ENCODE results near the gene RABEP2. TPM values are rescaled to one million over a fixed set of nuclear protein-coding genes. Genes with fewer than 3 reads are reported as not detected.
A peak's percentile ranks its signal among the peaks of the same experiment; 100 is the strongest.

RABEP2 gene
- total RNA-seq, 1 experiment from 2014 or later: 40.2 TPM

DNA sequence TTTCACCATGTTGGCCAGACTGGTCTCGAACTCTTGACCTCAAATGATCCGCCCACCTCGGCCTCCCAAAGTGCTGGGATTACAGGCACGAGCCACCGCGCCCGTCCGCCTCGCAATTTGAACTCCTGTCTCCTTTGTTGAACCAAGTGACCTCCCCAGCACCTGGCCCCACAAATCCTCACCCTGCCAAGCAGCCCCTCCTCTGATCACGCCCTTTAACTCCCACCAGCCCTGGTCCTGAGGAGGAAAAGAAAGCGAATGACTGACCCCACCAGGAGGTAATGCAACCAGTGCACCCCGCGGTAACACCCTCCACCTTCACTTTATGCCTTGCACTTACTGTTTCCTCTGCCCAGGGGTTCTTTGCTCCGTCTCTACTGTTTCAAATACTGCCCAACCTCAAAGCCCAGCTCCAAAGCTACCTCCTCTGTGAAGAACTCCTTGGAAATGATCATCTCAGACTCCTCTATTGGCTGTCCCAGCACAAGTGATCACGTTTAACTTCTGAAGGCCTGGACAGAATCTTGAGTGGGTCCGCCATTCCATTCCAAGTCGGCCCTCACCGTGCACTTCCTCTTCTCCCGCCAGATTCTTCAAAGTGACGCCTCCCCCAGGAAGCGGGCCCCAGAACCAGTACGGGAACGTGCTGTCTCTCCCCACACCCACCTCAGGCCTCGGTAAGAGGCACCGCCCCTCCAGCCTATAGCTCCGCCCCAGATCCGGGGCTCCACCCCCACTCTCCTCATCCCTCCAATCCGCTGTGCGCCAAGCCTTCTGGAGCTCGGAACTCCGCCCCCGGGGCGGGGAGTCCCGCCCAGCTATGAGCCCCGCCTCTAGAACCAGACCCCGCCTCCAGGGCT is 11.1 kb upstream of the RABEP2 start:
- Histone ChIP-seq H3F3A (ENCODE audit: low read length, unreplicated experiment) (no peaks in the 10 kb centered on the region), H3K27me3 (ENCODE audit: low read length) (no peaks in the 10 kb centered on the region), H3K9ac (ENCODE audit: low read length) (no peak overlapping the region), H3K4me3 (ENCODE audit: low read length) (no peak overlapping the region), H3K4me2 (ENCODE audit: low read length) (no peak overlapping the region), H4K20me1 (ENCODE audit: low read length) (no peaks in the 10 kb centered on the region), H3K36me3 (ENCODE audit: low read depth, low read length) (no peaks in the 10 kb centered on the region), H3K9me3 (ENCODE audit: low read length) (no peaks in the 10 kb centered on the region), H3K27ac (ENCODE audit: low read length) (no peak overlapping the region), H2AFZ (ENCODE audit: low read length) (no peak overlapping the region), H3K79me2 (ENCODE audit: low read length) (no peaks in the 10 kb centered on the region), H3K9me2 (replicated peaks; ENCODE audit: low read length) (no peaks in the 10 kb centered on the region), H3K4me1 (ENCODE audit: insufficient read depth, low read length) (no peaks in the 10 kb centered on the region)
- TF ChIP-seq EZH2 (IDR thresholded peaks at IDR 0.05; ENCODE audit: low read length, unreplicated experiment): no peak
- no peak for TF ChIP-seq EZH2phosphoT487 (IDR thresholded peaks at IDR 0.05; ENCODE audit: borderline replicate concordance, low read length)
- TF ChIP-seq, protein P1, sequence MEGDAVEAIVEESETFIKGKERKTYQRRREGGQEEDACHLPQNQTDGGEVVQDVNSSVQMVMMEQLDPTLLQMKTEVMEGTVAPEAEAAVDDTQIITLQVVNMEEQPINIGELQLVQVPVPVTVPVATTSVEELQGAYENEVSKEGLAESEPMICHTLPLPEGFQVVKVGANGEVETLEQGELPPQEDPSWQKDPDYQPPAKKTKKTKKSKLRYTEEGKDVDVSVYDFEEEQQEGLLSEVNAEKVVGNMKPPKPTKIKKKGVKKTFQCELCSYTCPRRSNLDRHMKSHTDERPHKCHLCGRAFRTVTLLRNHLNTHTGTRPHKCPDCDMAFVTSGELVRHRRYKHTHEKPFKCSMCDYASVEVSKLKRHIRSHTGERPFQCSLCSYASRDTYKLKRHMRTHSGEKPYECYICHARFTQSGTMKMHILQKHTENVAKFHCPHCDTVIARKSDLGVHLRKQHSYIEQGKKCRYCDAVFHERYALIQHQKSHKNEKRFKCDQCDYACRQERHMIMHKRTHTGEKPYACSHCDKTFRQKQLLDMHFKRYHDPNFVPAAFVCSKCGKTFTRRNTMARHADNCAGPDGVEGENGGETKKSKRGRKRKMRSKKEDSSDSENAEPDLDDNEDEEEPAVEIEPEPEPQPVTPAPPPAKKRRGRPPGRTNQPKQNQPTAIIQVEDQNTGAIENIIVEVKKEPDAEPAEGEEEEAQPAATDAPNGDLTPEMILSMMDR (conservative IDR thresholded peaks at IDR 0.05; ENCODE audit: low read depth, low read length): no peak
- DNase-seq (peak; percentile 29), ATAC-seq (peak; percentile 11; the same call in 1 of the 2 replicates)
- ChIA-PET POLR2A (ENCODE audit: unreplicated experiment) (no interaction called here), CTCF (no interaction called here)
- intact Hi-C loops (cut with micrococcal nuclease): no loop called here
- BruUV-seq (replicated peaks): no TSS peak

DNA sequence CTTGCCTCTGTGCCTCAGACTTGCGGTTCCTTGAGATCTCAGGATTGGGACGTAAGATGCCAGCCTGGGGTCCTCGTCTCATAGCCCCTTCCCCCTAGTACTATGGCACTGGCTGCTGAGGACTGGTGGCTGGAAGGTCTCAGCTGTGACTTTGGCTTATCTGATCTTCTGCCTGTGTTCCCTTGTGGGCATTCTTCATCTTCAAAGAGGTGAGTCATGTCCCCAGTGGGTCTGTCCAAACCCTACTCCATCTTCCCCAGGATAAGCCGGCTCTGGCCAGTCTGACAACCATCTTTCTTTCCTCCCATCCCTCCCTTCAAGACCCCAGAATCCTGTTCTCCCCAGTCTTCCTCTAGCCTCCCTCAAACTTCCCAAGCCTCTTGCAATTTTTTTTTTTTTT is 10.3 kb upstream of the RABEP2 start:
- CTCF ChIA-PET: no interaction called here

DNA sequence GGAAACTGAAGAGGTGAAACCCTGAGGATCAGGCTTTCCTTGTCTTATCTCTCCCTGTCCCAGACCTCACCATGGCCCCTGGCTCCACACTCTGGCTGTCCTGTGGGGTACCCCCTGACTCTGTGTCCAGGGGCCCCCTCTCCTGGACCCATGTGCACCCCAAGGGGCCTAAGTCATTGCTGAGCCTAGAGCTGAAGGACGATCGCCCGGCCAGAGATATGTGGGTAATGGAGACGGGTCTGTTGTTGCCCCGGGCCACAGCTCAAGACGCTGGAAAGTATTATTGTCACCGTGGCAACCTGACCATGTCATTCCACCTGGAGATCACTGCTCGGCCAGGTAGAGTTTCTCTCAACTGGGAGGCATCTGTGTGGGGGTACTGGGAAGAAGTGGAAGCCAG is 8.1 kb upstream of the RABEP2 start:
- Histone ChIP-seq H3K9me3 (ENCODE audit: low read length) (no peaks in the 10 kb centered on the region), H3K4me1 (ENCODE audit: insufficient read depth, low read length) (no peaks in the 10 kb centered on the region), H3K9ac (ENCODE audit: low read length) (no peak overlapping the region), H3K9me2 (replicated peaks; ENCODE audit: low read length) (no peaks in the 10 kb centered on the region), H3F3A (ENCODE audit: low read length, unreplicated experiment) (no peaks in the 10 kb centered on the region), H3K4me3 (ENCODE audit: low read length) (no peak overlapping the region), H3K27ac (ENCODE audit: low read length) (no peak overlapping the region), H2AFZ (ENCODE audit: low read length) (no peak overlapping the region), H3K4me2 (ENCODE audit: low read length) (no peak overlapping the region), H3K36me3 (ENCODE audit: low read depth, low read length) (no peaks in the 10 kb centered on the region), H3K27me3 (ENCODE audit: low read length) (no peaks in the 10 kb centered on the region), H4K20me1 (ENCODE audit: low read length) (no peaks in the 10 kb centered on the region), H3K79me2 (ENCODE audit: low read length) (no peaks in the 10 kb centered on the region)
- ChIA-PET POLR2A (ENCODE audit: unreplicated experiment) (no interaction called here), CTCF (no interaction called here)
- ATAC-seq: no peak
- no TSS peak for BruUV-seq (replicated peaks)
- intact Hi-C loops (cut with micrococcal nuclease): no loop called here
- no peak for DNase-seq
- TF ChIP-seq, protein P1 (conservative IDR thresholded peaks at IDR 0.05; ENCODE audit: low read depth, low read length): no peak
- TF ChIP-seq EZH2 (IDR thresholded peaks at IDR 0.05; ENCODE audit: low read length, unreplicated experiment): no peak
- no peak for TF ChIP-seq EZH2phosphoT487 (IDR thresholded peaks at IDR 0.05; ENCODE audit: borderline replicate concordance, low read length)

More for the DNA sequence above, 10.3 kb upstream of the RABEP2 start:
- BruUV-seq (replicated peaks): no TSS peak
- Histone ChIP-seq H2AFZ (ENCODE audit: low read length) (no peak overlapping the region), H4K20me1 (ENCODE audit: low read length) (no peaks in the 10 kb centered on the region), H3K4me2 (ENCODE audit: low read length) (no peak overlapping the region), H3K9me2 (replicated peaks; ENCODE audit: low read length) (no peaks in the 10 kb centered on the region), H3F3A (ENCODE audit: low read length, unreplicated experiment) (no peaks in the 10 kb centered on the region), H3K36me3 (ENCODE audit: low read depth, low read length) (no peaks in the 10 kb centered on the region), H3K27me3 (ENCODE audit: low read length) (no peaks in the 10 kb centered on the region), H3K4me1 (ENCODE audit: insufficient read depth, low read length) (no peaks in the 10 kb centered on the region), H3K27ac (ENCODE audit: low read length) (no peak overlapping the region), H3K9ac (ENCODE audit: low read length) (no peak overlapping the region), H3K79me2 (ENCODE audit: low read length) (no peaks in the 10 kb centered on the region), H3K9me3 (ENCODE audit: low read length) (no peaks in the 10 kb centered on the region), H3K4me3 (ENCODE audit: low read length) (no peak overlapping the region)
- intact Hi-C loops (cut with micrococcal nuclease): no loop called here
- TF ChIP-seq EZH2 (IDR thresholded peaks at IDR 0.05; ENCODE audit: low read length, unreplicated experiment): no peak
- ATAC-seq (no peak), DNase-seq (no peak)
- POLR2A ChIA-PET (ENCODE audit: unreplicated experiment): no interaction called here

Measured in PC-3 (cell line).